ENCODE measurements around the gene KDM7A.

- TF ChIP-seq POLR2A (IDR thresholded peaks at IDR 0.05): no peak
- TF ChIP-seq CTCF (IDR thresholded peaks at IDR 0.05): no peak
Observed at GRCh38 chr7:140060243-140060630, 116.5 kb downstream of the KDM7A start.

Data from transverse colon (tissue), 3 donors.